Activated CD8-positive, alpha-beta memory T cell treated with anti-CD3 and anti-CD28 coated beads for 1 hour (primary cell): ENCODE measurements around the gene CDCP1.

Experiments
- DNase-seq, 2 donors: peaks; one replicate each; pipeline ENCODE4 v3.0.0-alpha.2; 2020; ENCODE audit warnings: low read depth in 1 of 2; ENCODE audit errors: extremely low read depth in 1 of 2

Gene CDCP1

GRCh38 chr3:45145681-45146614 lies at the start of gene CDCP1:
Gene CDCP1 (minus strand): TSS chr3:45146378. CDS start chr3:45146287, 91 bp downstream.
- no peak for DNase-seq

GRCh38 chr3:45194791-45195190 lies 48.6 kb upstream of the CDCP1 start:
- no peak for DNase-seq

GRCh38 chr3:45191924-45192417 lies 45.8 kb upstream of the CDCP1 start:
- DNase-seq: no peak

GRCh38 chr3:45191424-45191823 lies 45.2 kb upstream of the CDCP1 start:
- no peak for DNase-seq

- DNase-seq: no peak
Observed at GRCh38 chr3:45188719-45189659, 42.8 kb upstream of the CDCP1 start.

- no peak for DNase-seq
Observed at GRCh38 chr3:45187694-45188141, 41.5 kb upstream of the CDCP1 start.

GRCh38 chr3:45186871-45187270 lies 40.7 kb upstream of the CDCP1 start:
- DNase-seq: no peak

GRCh38 chr3:45185461-45185860 lies 39.3 kb upstream of the CDCP1 start:
- no peak for DNase-seq

- no peak for DNase-seq
Observed at GRCh38 chr3:45185052-45185451, 38.9 kb upstream of the CDCP1 start.

- DNase-seq: no peak
Observed at GRCh38 chr3:45183872-45184262, 37.7 kb upstream of the CDCP1 start.

- DNase-seq: no peak
Observed at GRCh38 chr3:45182915-45183871, 37.0 kb upstream of the CDCP1 start.

GRCh38 chr3:45181496-45181895 lies 35.3 kb upstream of the CDCP1 start:
- DNase-seq: no peak

- no peak for DNase-seq
Observed at GRCh38 chr3:45180899-45181298, 34.7 kb upstream of the CDCP1 start.

GRCh38 chr3:45180051-45180450 lies 33.9 kb upstream of the CDCP1 start:
- no peak for DNase-seq

- no peak for DNase-seq
Observed at GRCh38 chr3:45179163-45179562, 33.0 kb upstream of the CDCP1 start.

GRCh38 chr3:45178183-45179023 lies 32.2 kb upstream of the CDCP1 start:
- DNase-seq: no peak

- no peak for DNase-seq
Observed at GRCh38 chr3:45176912-45177311, 30.7 kb upstream of the CDCP1 start.

GRCh38 chr3:45174234-45174633 lies 28.1 kb upstream of the CDCP1 start:
- DNase-seq: no peak

GRCh38 chr3:45173776-45174175 lies 27.6 kb upstream of the CDCP1 start:
- DNase-seq: no peak
